ENCODE data around the gene SLC38A8.

Gene SLC38A8

DNA sequence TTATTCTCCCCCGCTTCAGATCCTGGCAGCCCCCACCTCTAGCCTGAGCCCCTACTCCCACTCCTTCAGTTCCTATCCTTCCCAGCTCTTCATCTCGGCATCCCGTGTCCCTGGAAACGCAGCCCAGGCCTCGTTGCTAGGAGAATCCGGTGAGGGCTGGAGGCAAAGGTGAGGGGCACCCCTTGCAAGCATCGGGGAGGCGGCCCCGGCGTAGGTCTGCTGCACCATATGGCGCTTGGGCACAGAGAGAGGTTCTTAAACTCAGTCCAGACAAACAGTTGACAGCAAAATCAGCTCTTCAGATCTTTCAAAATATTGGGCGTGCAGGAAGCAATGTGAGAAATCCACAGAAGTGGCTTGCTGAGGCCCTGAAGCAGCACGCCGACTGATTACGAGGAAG is 15.0 kb downstream of the SLC38A8 start:
- DNase-seq, result no peak

DNA sequence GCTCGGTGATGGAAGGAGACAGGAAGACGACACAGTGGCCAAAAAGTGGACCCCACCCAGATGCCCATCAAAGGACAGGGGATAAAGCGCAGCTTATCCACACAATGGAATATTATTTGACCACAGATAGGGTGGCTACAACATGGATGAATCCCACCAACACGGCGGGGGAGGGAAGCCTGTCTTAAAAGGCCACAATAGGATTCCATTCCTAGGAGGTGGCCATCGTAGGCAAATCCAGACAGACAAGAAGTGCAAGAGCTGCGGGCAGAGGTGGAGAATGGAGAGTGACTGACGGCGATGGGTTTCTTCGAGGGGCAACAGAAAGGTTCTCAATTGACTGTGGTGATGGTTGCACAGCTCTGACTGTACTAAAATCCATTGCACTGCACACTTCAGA is 16.0 kb downstream of the SLC38A8 start:
- DNase-seq, result no peak

DNA sequence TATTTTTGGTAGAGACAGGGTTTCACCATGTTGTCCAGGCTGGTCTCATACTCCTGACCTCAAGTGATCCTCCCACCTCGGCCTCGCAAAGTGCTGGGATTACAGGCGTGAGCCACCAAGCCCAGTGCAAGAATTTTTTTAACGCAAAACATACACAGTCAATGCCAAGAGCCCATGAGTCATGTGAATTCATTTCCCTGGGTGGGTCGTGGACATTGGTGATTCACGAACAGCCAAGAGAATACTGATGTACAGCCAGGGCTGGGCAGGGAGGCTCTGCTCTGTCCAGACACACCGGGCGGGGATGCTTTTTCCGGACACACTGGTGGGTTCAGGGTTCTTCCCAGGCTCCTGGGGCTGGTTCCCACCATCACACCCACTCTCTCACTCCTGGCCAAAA is 17.7 kb downstream of the SLC38A8 start:
- DNase-seq, result no peak

DNA sequence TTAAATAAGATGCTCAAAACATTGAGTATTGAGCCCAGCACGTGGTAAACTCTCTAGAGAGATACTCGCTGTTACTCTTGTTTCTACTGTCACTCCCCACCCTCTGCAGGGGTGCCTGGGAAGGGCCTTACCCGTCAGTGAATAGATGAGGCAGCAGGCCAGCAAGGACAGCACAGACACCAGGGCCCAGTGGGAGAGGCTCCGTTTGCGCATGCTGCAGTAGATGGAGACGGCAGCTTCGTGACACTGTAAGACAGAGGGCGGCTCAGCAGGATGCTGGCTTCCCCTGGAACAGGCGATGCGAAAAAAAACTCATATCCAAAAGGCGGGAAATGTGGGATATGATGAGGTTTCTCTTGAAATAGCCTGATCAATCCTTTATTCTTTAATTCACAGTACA is 20.0 kb downstream of the SLC38A8 start:
- DNase-seq, result no peak

DNA sequence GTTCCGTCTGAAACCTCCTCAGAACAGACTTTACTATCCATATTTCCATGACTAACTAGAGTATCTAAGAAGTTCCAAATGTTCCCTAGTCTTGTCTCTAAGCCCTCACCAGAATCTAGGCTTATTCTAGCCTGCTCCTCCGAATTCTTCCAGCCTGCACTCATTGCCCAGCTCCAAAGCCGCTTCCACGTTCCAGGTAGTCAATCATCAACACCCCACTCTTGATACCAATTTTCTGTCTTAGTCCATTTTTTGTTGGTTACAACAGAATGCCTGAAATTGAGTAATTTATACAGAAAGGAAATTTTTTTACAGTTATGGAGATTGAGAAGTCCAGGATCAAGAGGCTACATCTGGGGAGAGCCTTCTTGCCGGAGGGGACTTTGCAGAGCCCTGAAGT is 21.1 kb downstream of the SLC38A8 start:
- DNase-seq, result no peak

DNA sequence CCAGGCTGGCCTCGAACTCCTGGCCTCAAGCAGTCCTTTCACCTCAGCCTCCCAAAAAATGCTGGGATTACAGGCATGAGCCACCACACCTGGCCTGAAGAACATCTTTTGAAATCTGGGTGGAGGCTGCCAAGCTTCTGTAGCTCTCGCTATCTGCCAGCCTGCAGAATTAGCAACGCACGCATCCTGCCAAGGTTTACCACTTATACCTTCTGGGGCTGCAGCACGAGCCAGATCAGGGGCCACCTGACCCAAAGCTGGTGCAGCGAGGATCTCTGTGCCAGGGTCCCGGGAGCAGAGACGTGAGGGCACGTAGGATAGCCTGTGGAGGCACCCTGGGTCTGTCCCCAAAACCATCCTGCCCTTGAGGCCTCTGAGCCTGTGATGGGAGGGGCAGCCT is 22.2 kb downstream of the SLC38A8 start:
- DNase-seq, result no peak

DNA sequence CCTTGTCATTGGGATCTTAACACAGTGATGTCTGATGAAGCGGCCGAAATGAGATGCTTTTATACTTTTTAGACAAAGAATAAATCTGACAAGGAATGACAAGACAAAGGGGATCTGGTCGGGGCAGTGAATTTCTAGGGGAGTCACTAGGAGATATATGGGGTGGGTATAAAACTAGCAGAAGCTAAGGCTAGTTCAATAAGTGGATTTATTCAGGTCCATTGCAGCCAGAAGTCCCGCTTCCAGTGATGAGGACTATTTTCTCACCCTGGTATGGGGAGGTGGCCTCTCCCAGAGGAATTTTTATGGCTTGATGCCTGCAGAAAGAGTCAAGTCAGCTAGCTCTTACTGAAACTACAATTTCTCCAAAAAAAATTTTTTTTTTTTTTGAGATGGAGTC is 23.9 kb downstream of the SLC38A8 start:
- no peak for DNase-seq

DNA sequence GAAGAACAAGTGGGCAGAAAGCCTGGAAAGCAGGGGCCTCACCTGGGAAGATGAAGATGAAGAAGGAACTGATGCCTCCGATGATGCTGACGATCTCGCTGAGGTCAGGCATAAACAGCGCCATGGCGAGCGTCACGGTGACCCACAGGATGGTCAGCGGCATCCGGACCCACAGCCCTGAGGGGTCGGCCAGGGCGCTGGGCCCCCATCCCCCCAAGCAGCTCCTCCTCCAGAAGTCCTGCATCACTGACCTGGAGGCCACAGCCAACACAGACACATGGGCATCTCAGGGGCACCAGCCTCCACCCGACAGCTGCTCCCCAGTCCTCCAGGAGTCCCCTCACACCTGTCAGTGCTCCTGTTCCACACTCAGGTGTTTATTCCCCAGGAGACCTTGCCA is 26.1 kb downstream of the SLC38A8 start:
- DNase-seq, result no peak

DNA sequence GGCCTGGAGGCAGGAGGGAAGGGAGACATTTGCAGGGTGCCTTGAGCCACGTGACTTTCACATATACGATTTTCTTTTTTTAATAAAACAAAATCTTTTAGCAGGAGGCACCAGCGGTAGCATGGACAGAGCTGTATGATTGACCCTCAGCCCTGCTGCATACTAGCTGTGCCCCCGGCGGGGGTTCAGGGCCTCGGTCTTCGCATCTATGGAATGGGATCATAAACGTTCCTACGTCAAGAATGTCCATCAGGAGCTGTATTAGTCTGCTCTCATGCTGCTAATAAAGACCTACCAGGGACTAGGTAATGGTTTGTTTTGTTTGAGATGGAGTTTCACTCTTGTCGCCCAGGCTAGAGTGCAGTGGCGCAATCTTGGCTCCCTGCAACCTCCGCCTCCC is 27.2 kb downstream of the SLC38A8 start:
- no peak for DNase-seq

DNA sequence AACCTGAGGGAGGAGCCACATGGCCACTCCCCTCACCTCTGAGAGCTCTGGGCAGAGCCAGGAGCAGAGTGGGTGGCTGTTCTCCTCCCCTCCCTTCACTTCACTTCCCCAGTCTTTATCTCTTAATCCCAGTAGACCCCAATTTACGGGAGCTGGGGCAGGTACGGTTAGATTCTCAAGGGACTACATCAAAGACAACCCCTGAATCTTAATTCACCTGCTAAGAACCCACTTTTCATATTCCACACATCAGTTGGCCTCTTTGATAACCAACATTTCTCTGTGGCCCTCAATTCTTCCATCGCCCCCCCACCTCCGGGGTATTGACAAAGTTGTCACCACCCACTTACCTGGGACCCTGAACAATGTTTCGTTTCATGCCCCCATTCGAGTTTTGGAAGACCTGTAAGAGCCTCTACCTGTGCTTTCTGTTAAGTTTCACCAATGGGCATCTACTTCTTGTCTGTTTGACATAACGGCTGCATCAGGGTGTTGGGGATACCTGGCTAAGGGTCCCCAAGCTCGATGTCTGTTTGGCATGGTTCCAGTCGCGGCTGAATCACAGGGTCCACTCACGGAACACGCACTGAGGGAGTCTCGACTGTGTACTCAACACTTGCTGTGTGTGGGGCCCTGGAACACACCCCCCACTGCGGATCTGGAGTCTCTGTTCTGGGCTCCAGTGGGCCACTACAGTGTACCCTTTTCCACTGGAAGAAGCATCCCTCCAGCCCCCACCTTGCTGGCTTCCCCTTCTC is 27.8 kb downstream of the SLC38A8 start:
- DNase-seq, result no peak

DNA sequence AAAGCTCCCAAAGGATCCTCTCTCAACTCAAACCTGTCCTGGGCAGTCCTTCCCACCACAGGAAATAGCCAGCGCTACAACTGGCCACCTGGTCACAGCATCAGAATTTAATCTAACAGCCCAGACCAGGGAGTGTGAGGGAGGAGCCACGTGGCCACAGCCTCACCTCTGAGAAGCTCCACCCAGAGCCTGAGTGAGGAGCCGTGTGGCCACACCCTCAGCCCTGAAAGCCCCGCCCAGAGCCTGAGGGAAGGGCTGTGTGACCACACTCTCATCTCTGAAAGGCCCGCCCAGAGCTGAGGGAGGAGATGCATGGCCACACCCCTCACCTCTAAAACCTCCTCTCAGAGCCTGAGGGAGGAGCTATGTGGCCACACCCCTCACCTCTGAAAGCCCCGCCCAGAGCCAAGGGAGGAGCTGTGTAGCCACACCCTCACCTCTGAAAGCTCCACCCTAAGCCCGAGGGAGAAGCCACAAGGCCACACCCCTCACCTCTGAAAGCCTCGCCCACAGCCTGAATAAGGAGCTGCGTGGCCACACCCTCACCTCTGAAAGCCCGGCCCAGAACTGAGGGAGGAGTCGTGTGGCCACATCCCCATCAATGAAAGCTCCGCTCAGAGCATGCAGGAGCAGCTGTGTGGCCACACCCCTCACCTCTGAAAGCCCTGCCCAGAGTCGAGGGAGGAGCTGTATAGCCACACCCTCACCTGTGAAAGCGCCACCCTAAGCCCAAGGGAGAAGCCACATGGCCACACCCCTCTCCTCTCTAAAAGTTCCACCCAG is 28.6 kb downstream of the SLC38A8 start:
- DNase-seq, result peak; percentile 97

DNA sequence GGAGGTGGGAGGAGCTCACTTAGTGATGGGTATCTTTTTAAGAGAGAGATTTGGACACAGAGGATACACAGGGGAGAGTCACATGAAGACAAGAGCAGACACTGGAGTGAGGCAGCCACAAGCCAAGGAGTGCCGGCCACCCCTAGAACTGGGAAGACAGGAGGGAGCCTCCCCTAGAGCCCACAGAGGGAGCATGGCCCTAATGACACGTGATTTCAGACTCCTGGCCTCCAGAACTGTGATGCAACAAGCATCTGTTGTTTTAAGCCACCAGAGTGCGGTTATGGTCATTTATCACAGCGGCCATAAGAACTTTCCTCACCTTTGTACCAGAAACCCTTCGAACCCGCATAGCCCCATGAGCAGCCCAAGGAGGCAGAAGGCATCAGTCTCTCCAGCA is 33.3 kb downstream of the SLC38A8 start:
- no peak for DNase-seq

DNA sequence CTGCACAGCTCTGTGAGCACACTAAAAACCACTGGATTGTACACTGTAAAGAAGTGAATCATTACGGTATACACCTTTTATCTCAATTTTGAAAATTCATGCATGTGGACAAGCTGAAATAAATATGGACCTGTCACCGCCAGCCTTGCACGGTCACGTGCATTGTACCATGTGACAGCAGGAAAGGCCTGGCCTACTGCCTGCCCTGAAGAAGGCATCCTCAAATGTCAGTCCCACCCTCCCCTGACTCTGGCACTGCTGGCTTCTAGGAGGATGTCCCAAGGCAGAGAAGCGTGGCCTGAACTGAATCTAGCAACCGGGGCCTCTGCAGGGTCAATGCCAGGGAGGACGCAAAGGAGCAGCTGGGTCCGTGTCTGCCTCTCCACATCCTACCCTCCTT is 34.6 kb downstream of the SLC38A8 start:
- DNase-seq, result no peak

DNA sequence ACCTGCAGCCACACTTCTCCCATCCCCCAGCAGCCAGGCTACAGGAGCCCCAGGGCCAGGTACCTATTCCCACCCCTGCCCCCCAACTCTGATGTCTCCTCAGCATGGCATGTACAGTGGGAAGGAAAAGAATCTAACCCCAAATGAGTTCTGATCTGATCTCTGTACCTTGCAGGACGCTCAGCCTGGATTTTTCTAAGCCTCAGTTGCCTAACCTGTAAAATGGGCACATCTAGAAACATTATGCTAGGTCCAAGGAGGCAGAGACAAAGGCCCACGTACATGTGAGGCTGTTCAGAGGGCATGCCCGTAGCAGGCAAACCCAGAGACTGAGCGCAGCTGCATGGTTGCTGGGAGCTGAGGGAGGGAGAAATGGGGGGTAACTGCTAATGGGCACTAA is 35.1 kb downstream of the SLC38A8 start:
- DNase-seq, result no peak

DNA sequence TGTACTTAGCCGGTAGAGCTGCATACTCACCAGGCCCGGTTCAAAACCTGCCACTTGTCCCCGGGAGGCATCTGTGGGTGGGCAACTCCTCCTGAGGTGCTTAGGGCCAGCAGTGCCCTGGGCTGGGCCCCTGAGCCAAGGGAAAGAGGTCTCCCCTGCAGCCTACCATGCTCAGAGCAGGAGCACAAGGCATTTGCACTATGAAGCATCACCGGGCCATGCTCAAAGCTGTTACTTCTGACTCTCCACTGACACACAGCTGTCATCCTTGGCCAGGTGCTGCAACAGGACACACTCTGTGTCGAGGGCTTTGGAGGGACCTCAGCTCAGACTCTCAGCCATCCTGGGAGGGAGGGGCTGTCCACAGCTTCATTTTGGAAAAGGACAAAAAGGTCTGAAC is 37.2 kb downstream of the SLC38A8 start:
- no peak for DNase-seq

DNA sequence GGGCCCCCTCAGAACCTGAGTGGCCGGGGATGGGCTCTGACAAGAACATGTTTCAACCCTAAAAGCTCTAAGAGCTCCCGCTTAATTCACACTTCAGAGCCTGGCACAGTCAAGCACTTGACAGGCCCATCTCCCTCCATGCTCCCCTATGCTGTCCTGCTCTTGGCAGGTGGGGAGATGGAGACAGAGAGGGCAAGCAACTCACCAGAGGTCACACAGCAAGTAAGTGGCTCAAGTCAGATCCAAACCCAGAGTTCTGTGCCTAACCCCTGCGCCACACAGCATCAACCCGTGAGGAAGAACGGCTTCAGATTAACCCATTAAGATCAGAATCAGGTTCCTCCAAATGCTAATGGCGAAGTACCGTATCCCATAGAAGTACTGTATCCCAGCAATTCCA is 38.2 kb downstream of the SLC38A8 start:
- no peak for DNase-seq

DNA sequence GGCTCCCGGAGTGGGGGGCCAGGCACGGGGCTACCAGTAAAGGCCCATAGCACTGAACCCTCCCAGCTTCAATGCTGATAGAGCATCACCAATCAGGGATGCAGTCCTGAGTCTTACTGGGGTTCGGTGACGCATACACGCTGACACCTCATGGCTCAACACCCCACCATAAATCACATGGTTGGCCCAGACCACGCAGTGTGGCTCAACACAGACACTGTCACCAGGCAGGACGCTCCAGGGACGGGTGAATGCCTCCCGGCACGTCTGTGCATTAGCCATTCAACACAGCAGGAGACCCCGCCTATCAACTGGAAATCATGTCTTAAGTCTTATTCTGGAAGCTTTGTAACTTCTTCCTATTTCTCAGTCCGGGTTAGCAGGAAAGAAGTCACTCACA is 39.6 kb downstream of the SLC38A8 start:
- no peak for DNase-seq

DNA sequence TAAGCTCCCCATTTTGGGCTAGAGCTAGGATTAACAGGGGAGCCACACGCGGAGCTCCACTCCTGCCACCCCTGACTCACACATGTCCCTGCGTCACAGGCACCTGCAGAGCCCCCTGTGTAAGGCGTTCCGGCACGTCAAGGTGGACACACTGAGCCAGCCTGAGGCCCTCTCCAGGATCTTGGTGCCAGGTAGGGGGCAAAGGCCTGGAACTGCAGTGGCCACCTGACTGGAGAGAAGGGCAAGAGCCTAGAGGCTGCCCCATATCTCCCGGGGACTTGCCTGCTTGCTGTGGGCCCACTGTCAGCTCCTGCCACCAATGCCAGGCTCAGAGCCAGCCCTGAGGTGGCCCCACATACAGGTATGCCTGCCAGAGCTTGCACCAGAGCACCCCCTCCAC is 40.9 kb downstream of the SLC38A8 start:
- no peak for DNase-seq

DNA sequence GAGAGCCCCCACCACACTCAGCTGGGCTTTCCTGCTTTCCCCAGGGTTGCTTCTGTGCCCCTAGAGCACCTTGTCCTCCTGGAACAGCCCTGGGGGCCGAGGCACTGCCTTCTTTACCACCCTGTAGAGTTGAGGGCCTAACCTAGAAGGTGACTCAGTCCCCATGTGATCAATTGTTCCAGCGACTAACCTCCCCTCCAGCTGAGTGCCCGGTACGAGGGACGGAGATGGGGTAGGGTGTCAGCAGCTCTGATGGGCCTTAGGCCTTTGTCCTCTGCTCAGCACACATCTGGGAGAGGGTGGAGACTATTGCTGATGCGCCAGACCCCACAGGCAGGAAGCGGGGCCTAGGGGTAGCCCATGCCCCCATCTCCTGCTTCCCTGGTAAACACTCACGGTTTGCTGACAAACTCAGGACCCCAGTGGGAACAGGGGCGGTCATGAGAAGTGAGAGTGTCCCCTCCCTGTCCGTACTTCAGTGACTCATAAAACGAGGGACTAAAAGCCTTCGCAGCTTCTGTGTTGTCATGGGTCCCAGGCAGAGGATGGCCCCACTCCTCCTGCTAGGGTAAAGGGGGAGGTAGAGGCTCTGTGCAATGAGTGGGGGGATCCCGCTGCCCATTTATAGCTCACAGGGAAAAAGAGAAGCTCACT is 41.5 kb downstream of the SLC38A8 start:
- peak; percentile 68 for DNase-seq

DNA sequence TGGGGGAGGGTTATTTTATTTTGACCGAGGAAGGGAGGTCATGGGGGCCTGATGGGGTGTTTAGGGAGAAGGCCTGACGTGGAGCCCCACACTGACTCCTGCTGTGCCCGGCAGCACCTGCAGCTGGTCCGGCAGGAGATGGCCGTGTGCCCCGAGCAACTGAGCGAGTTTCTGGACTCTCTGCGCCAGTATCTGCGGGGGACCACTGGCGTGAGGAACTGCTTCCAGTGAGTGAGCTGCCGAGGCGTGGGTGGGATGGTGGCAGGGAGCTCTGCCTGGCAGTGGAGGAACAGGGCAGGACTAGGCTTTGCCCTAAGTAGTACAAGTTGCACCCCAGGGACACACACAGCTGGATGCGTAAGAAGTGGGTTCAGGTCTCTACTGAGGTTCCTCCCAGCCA is 44.5 kb downstream of the SLC38A8 start:
- DNase-seq, result no peak

DNA sequence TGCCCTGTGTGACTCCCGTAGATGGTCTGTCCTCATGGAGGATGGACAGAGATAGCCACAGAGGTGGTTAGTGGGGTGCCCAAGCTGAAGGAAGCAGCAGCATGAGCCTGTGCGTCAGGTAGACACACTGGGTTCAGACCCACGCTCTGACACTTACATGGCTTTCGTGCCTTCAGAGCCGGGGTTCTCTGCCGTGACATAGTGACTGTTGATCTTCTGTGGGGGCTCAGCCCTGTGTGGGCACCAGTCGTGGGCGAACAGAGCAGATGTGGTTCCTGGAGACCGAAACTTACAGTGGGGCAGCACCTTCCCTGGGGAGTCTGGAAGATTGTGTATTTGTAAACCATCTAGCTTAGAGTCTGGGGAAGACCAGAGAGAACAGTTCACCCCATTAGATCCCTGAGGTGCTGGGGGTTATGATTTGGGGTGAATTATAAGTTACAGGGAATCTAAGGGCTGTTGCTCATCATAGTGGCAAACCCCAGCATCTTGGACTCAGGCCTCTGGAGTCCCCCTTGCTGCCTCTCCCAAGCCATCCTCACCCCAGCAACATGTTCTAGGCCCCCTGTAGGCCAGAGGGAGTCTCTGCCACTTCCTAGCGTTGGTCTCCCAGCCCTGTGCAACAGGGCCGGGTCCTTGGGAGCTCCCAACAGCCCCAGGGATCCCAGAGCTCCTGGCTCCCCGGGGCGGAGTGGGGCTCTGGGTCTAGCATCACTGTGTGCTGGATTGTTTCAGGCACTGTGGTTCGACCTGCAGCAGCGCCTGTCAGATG is 45.9 kb downstream of the SLC38A8 start:
- no peak for DNase-seq

DNA sequence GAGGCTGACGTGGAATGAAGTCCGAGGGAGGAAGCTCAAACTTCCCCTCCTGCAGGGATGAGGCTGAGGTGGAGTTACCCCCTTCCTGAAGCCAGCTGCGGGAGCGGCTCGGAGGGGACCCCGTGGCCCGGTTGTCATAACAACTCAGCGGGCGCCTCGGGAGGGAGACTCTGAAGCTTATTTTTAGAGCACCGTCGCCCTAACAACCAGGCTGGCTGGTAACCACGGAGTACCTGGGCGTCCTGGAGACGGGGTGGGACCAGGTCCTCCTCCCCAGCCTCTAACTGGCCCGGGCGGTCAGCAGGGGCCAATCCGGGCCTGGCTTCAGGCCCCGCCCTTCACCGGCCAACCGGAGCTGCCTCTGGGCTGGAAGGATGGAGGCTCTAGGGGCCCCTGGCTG is 46.8 kb downstream of the SLC38A8 start:
- DNase-seq, result no peak

DNA sequence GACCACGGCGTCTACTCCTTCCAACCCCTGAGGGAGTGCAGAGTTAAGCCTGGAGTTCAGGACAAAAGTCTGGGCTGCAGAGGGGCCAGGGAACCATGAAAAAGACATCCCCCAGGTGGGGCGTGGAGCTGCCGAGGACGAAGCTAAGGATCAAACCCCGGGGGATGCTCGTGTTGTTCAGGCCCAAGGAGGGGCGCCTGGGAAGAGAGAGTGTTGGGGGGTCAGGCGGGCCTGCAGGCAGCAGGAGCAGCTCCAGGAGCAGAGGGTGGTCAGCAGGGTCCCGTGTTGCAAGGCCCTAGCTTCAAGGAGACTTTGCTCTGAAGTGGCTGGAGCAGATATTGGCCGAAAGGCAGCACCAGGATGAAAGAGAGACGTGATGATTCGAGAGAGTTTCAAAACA is 47.9 kb downstream of the SLC38A8 start:
- DNase-seq, result no peak
